Epithelial cell of proximal tubule (primary cell): Measurements from ENCODE around the gene NEFH. TPM values are rescaled to one million over a fixed set of nuclear protein-coding genes. Genes with fewer than 3 reads are reported as not detected.

Source experiments
- DNase-seq: peaks from one replicate; pipeline ENCODE4 v3.0.0-alpha.2; 2011; ENCODE audit warnings: low read depth
- H3K4me3 ChIP-seq: 2 replicates; pipeline ENCODE4 v1.5.1; 2011; ENCODE audit warnings: low read depth, mild to moderate bottlenecking, low read length
- total RNA-seq: library from RNA; depleted of rRNA; stranded (reverse); fragments of >200 nt; gene quantifications from 2 replicates; pipeline ENCODE4 v1.2.3, GENCODE V29; 2015
- TF ChIP-seq, protein P1 (sequence below): conservative IDR thresholded peaks from 2 replicates; pipeline ENCODE4 v1.5.1; 2012; ENCODE audit warnings: low read depth, mild to moderate bottlenecking, low read length

The NEFH gene
- total RNA-seq, 1 donor from 2014 or later, result 3.4 TPM

GRCh38 chr22:29524442-29525191 lies 44.6 kb downstream of the NEFH start:
- no peak for DNase-seq
- H3K4me3 ChIP-seq, result no peak overlapping the region
- TF ChIP-seq, protein P1, sequence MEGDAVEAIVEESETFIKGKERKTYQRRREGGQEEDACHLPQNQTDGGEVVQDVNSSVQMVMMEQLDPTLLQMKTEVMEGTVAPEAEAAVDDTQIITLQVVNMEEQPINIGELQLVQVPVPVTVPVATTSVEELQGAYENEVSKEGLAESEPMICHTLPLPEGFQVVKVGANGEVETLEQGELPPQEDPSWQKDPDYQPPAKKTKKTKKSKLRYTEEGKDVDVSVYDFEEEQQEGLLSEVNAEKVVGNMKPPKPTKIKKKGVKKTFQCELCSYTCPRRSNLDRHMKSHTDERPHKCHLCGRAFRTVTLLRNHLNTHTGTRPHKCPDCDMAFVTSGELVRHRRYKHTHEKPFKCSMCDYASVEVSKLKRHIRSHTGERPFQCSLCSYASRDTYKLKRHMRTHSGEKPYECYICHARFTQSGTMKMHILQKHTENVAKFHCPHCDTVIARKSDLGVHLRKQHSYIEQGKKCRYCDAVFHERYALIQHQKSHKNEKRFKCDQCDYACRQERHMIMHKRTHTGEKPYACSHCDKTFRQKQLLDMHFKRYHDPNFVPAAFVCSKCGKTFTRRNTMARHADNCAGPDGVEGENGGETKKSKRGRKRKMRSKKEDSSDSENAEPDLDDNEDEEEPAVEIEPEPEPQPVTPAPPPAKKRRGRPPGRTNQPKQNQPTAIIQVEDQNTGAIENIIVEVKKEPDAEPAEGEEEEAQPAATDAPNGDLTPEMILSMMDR, result peak; percentile 60

DNA sequence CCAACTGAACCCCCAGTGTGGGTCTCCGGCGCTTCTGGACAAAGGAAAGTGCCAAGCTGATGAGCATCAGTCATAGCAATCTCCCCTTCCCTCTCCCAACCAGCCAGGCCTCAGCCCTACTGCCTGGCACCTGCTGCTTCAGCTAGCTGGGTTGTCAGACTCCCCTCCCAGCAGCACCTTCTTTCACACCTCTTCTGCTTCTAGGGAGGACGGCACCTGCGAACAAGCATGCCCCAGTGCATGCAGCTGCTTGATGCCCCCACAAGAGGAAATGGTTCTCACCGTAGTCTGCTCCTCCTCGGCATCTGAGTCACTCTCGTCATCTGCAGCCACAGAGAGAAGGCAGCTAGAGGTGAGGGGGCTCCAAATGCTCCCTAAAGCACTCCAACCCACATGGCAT lies 48.1 kb downstream of the NEFH start:
- DNase-seq, result no peak
- TF ChIP-seq, protein P1, result no peak
- no peak overlapping the region for H3K4me3 ChIP-seq

DNA sequence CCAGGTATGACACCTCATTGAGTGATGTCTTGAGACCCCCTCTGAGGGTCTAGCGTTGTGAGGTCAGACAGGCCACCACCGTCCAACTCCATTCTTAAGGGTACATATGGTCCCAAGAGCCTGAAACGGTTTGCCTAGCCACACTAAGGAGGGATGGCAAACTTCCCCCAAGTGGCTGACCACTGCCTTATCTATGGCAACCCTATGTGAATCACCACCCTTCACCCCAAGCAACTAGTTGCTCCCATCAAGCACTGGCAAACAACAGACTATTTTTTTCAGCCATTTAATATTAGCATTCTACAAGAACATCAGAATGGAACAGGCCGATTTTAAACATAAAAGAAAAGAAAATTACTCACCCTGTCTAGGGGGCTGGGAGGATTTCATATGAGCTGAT lies 50.7 kb downstream of the NEFH start:
- no peak overlapping the region for H3K4me3 ChIP-seq
- TF ChIP-seq, protein P1, result no peak
- no peak for DNase-seq

DNA sequence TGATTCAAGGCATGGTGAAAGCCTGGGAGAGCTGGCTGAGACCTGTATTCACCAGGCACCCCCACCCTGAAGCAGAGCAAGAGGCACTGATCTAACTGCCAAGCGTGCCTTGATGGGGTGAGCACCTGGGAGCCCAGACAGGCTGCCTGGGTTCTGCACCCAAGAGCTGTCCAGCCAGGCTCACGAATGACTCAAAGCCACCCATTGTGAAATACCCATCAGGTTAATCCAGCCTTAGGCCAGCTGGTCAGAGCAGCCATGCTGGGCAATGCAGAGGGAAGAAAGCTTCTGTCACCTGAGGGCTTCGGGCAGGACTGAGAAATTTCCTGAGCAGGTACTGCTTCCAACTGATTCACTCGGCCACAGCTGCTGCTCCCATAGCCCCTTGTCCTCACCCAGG lies 51.4 kb downstream of the NEFH start:
- H3K4me3 ChIP-seq, result no peak overlapping the region
- TF ChIP-seq, protein P1, result no peak
- DNase-seq, result no peak

DNA sequence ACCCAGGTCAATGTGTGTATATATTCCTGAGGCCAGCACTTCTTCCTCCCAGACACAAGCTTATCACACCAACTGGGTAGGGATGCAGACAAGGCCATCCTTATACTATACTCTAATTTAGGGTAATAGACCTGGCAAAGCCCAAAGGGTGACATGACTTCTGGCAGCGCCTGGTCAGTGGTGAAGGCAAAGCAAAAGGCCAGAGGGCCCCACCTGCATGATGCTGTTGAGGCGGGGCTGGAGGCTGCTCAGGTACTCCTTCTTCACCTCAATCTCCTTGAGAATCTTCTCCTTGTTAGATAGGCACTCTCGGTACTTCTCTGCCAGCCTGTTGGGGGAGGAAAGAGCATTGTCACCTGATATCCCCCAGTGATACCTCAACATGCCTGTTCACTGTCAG lies 56.4 kb downstream of the NEFH start:
- DNase-seq, result no peak
- H3K4me3 ChIP-seq, result no peak overlapping the region
- TF ChIP-seq, protein P1, result no peak

DNA sequence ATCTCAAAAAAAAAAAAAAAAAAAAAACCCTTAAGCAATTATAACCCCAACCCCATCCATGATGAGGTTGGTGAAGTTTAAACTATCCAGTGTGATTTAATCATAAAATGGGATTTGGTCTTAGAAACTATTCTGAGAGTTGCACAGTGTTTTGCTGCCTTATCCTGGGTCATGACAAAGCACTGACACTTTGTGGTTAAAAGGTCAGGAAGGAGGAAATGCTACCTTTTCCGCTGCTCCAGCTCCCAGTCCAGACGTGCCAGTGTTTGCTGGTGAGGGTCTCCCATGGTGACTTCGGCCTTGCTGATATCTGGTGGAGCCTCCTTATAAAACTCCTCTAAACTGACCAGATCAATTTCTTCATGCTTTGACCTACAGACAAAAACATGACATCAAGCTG lies 59.1 kb downstream of the NEFH start:
- no peak overlapping the region for H3K4me3 ChIP-seq
- TF ChIP-seq, protein P1, result no peak
- no peak for DNase-seq

Other genes starting within 250 kb of the NEFH start
- gene RHBDD3, start 212.2 kb upstream of the NEFH start, total RNA-seq, result 28.2 and 36.0 TPM in 2 replicates
- 211 and 328 TPM in 2 replicates for gene EWSR1, start 211.9 kb upstream of the NEFH start, total RNA-seq
- gene GAS2L1, start 173.6 kb upstream of the NEFH start, total RNA-seq, result 31.4 and 34.9 TPM in 2 replicates
- gene RASL10A, start 164.5 kb upstream of the NEFH start, total RNA-seq, result 0.12 TPM in 1 of 2 replicates, not detected in the other
- 50.3 and 79.7 TPM in 2 replicates for gene AP1B1, start 91.6 kb upstream of the NEFH start, total RNA-seq
- gene RFPL1, start 41.6 kb upstream of the NEFH start, total RNA-seq, result not detected in 2 replicates
- gene THOC5, start 73.5 kb downstream of the NEFH start, total RNA-seq, result 40.1 and 48.5 TPM in 2 replicates
- gene NIPSNAP1, start 100.9 kb downstream of the NEFH start, total RNA-seq, result 67.2 and 72.3 TPM in 2 replicates
- 140 and 153 TPM in 2 replicates for gene NF2, start 123.4 kb downstream of the NEFH start, total RNA-seq
- gene CABP7, start 239.8 kb downstream of the NEFH start, total RNA-seq, result 0.22 TPM in 1 of 2 replicates, not detected in the other